ENCODE data around the gene DUS2.
"Not testable (repeated sequence)": the region's sequence is repeated elsewhere in the genome, so short reads cannot be mapped to it uniquely, and the experiment has no call there.

DNA sequence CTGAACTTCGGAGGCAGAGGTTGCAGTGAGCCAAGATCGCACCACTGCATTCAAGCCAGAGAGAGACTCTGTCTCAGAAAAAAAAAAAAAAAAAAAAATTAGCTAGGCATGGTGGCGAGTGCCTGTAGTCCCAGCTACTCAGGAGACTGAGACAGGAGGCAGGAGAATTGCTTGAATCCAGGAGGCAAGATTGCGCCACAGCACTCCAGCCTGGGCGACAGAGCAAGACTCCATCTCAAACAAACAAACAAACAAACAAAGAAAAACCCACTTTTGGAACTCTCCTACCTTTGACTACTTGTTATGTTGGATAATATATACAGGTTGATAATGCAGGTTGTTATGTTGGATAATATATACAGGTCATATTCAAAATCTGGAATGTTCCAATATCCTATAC, 97.4 kb downstream of the DUS2 start:
- not testable (repeated sequence) for TF ChIP-seq EP300 (IDR thresholded peaks at IDR 0.05)
- TF ChIP-seq, protein P1, sequence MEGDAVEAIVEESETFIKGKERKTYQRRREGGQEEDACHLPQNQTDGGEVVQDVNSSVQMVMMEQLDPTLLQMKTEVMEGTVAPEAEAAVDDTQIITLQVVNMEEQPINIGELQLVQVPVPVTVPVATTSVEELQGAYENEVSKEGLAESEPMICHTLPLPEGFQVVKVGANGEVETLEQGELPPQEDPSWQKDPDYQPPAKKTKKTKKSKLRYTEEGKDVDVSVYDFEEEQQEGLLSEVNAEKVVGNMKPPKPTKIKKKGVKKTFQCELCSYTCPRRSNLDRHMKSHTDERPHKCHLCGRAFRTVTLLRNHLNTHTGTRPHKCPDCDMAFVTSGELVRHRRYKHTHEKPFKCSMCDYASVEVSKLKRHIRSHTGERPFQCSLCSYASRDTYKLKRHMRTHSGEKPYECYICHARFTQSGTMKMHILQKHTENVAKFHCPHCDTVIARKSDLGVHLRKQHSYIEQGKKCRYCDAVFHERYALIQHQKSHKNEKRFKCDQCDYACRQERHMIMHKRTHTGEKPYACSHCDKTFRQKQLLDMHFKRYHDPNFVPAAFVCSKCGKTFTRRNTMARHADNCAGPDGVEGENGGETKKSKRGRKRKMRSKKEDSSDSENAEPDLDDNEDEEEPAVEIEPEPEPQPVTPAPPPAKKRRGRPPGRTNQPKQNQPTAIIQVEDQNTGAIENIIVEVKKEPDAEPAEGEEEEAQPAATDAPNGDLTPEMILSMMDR (IDR thresholded peaks at IDR 0.05), result not testable (repeated sequence)

Measured in sigmoid colon (tissue), 4 donors.